ENCODE results near the gene DDX25.
A peak's percentile ranks its signal among the peaks of the same experiment; 100 is the strongest.

DDX25 gene

DNA sequence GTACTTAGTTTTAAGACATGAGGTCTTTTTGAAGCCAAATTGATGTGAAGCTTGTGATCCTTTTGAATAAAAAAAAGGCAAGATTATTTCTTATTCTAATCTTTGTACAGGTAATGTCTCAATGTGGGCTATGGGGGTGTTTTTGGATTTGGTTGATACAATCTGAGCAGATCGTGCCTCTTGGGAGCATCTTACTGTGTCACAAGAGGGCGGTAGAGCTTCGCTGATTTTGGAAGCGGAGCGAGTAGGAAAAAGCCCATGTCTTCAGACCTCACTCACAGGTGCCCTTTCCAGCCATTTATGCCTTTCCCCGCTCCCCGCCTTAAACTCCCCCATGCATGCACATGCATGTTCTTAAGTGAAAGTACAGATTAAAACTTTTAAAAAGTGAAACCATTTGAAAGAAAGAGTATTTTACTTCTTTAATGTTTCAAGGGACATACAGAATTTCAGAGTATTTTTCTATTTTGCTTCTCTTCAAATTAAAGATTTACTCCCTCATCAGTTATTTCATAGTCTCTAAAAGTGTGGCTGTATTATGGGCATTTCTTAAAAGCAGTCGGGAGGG, 18.8 kb downstream of the DDX25 start:
- H3K4me3 ChIP-seq (ENCODE audit: low read depth, low read length) = no peak overlapping the region
- TF ChIP-seq, protein P1, sequence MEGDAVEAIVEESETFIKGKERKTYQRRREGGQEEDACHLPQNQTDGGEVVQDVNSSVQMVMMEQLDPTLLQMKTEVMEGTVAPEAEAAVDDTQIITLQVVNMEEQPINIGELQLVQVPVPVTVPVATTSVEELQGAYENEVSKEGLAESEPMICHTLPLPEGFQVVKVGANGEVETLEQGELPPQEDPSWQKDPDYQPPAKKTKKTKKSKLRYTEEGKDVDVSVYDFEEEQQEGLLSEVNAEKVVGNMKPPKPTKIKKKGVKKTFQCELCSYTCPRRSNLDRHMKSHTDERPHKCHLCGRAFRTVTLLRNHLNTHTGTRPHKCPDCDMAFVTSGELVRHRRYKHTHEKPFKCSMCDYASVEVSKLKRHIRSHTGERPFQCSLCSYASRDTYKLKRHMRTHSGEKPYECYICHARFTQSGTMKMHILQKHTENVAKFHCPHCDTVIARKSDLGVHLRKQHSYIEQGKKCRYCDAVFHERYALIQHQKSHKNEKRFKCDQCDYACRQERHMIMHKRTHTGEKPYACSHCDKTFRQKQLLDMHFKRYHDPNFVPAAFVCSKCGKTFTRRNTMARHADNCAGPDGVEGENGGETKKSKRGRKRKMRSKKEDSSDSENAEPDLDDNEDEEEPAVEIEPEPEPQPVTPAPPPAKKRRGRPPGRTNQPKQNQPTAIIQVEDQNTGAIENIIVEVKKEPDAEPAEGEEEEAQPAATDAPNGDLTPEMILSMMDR (IDR thresholded peaks at IDR 0.05; ENCODE audit: low read depth, low read length, missing control alignments) = peak; percentile 90
- in situ Hi-C loops (cut with HindIII; ENCODE audit: low sequenced_read_pairs) = loop anchor here (5.0 kb wide), 1 partner anchor 279 kb away; no protein-coding TSS in a partner anchor
- peak; percentile 41 for DNase-seq (ENCODE audit: low read depth)

DNA sequence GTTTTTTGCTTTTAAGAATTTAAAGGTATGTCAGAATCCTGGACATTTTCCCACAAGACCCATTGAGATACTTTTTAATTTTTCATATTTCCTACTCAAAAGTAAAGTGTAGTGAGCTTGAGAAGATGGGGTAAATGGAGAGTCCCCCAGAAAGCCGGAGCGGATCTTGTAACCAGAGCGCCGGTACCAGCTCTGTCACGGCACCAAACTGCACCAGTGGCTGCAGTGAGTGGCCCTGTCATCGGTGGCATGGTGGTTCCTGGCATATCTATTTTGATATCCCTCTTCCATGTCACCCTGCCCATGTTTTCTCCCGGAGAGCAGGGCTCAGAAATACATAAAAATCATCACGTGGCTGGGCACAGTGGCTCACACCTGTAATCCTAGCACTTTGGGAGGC, 19.3 kb downstream of the DDX25 start:
- TF ChIP-seq, protein P1 (IDR thresholded peaks at IDR 0.05; ENCODE audit: low read depth, low read length, missing control alignments) = no peak
- in situ Hi-C loops (cut with HindIII; ENCODE audit: low sequenced_read_pairs) = loop anchor here (5.0 kb wide), 1 partner anchor 279 kb away; no protein-coding TSS in a partner anchor

DNA sequence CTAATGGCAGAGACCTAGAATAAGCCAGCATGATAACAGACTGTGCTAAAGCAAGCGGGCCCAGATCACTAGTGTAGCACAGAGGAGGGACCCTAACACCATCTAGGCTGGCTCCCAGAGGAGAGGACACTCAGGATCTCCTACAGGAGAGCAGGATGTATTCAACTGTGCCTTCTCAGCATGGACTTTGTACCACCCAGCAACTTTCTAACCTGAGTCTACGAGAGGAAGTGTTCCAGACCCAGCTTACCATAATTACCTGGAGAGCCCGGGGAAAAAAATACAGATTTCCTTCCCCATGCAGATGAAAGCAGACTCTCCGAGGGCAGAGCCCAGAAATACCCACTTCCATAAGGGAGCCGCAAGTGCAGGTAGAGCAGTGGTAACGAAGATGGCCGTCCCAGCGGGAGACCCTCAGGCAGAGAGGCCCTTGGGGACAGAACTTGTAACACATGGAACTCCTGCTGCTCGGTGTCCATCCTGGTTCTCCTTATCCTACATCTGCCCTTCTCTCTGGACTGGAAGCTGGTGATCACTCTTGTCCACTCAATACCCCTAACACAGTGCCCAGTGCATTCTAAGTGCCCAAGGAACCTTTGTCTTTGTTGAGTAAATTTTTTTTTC, 20.2 kb downstream of the DDX25 start:
- no peak overlapping the region for H3K4me3 ChIP-seq (ENCODE audit: low read depth, low read length)
- in situ Hi-C loops (cut with HindIII; ENCODE audit: low sequenced_read_pairs) = loop anchor here (5.0 kb wide), 1 partner anchor 278 kb away; no protein-coding TSS in a partner anchor

More for the DNA sequence above, 19.3 kb downstream of the DDX25 start:
- no peak for DNase-seq (ENCODE audit: low read depth)
- no peak overlapping the region for H3K4me3 ChIP-seq (ENCODE audit: low read depth, low read length)

DNA sequence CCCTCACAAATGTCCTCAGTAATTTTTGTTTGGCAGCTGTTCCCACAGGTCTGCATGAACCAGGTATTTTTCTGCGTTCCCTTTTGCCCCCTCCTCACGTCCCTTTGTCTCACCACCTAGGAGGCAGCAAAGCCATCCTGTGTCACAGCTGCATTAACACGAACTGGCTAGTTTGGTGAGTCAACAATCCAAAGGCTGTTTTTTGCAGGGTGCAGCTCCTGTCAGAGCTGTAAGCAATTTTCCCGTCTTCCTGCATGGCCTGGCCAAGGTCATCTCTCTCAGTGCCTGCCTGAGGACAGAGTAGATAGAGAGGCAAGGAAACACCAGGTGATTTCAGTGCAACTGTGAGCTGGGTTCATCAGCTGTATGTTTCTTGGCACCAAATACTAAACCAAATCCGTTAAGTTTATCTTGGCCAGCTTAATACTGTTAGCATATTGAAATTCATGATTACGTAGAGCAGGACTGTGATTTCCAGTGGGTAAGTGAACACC, 21.0 kb downstream of the DDX25 start:
- in situ Hi-C loops (cut with HindIII; ENCODE audit: low sequenced_read_pairs) = no loop called here
- TF ChIP-seq, protein P1 (IDR thresholded peaks at IDR 0.05; ENCODE audit: low read depth, low read length, missing control alignments) = no peak
- no peak for DNase-seq (ENCODE audit: low read depth)
- no peak overlapping the region for H3K4me3 ChIP-seq (ENCODE audit: low read depth, low read length)

More for the DNA sequence above, 20.2 kb downstream of the DDX25 start:
- TF ChIP-seq, protein P1 (IDR thresholded peaks at IDR 0.05; ENCODE audit: low read depth, low read length, missing control alignments) = no peak
- DNase-seq (ENCODE audit: low read depth) = no peak

DNA sequence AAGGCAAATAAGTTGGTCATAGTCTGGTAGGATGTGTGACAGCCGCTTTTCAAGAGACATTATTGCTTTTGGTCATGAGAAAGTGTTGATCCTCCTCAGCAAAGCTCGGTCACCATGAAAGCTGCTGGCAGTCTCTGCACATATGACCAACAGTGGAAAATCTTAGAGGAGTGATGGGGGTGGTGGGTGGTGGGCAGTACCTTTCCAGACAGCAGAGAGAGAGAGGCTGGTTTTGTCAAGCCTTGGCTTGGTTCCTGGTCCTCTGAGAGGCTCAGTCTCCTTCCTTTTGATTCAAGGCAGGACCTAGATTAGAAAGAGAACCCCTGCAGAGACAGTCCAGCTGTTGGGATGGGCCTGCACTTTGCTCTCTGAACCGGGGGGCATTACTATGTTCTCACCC, 21.5 kb downstream of the DDX25 start:
- DNase-seq (ENCODE audit: low read depth) = no peak
- H3K4me3 ChIP-seq (ENCODE audit: low read depth, low read length) = no peak overlapping the region
- in situ Hi-C loops (cut with HindIII; ENCODE audit: low sequenced_read_pairs) = no loop called here
- TF ChIP-seq, protein P1 (IDR thresholded peaks at IDR 0.05; ENCODE audit: low read depth, low read length, missing control alignments) = no peak

DNA sequence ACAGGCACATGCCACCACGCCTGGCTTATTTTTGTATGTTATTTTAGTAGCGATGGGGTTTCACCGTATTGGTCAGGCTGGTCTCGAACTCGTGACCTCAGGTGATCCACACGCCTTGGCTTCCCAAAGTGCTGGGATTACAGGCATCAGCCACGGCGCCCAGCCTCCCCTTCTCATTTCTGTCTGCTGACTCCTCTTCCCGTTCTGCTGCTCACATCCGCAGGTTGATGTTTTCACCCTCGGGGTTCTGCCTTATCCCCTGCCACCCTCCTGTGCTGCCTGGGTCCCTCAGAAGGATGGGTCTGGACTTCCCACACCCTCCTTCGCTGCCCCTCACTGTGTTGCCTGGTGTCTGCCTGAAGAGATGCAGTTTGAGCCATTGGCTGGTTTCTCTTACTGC, 22.4 kb downstream of the DDX25 start:
- TF ChIP-seq, protein P1 (IDR thresholded peaks at IDR 0.05; ENCODE audit: low read depth, low read length, missing control alignments) = no peak
- in situ Hi-C loops (cut with HindIII; ENCODE audit: low sequenced_read_pairs) = no loop called here
- DNase-seq (ENCODE audit: low read depth) = no peak
- H3K4me3 ChIP-seq (ENCODE audit: low read depth, low read length) = no peak overlapping the region

All from astrocyte of the cerebellum (primary cell).